ENCODE data around the gene MYL12A.

The MYL12A gene

DNA sequence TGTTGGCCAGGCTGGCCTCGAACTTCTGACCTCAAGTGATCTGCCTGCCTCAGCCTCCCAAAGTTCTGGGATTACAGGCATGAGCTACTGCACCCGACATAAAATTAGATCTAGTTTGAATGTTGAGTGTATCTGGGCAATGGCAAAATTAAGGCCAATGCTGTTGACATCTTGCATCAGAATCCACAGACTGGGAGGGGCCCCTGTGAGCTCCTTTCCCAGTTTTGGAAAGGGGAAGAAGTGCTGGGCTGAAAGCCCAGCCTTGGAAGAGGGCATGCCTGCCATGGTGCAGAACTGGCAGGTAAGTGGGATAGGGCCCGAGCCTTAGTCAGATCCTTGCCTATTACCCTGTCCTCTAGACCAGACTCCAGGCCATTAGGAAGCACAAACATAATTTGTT, 23.4 kb upstream of the MYL12A start:
- DNase-seq (ENCODE audit: extremely low read depth in 1 of 2, low read depth in 1 of 2), result no peak

GRCh38 chr18:3225588-3225987, 22.0 kb upstream of the MYL12A start:
- no peak for DNase-seq (ENCODE audit: extremely low read depth in 1 of 2, low read depth in 1 of 2)

- DNase-seq (ENCODE audit: extremely low read depth in 1 of 2, low read depth in 1 of 2), result no peak
These were observed 21.6 kb upstream of the MYL12A start for GRCh38 chr18:3226048-3226447.

- no peak for DNase-seq (ENCODE audit: extremely low read depth in 1 of 2, low read depth in 1 of 2)
These were observed 16.9 kb upstream of the MYL12A start for GRCh38 chr18:3230401-3231334.

- DNase-seq (ENCODE audit: extremely low read depth in 1 of 2, low read depth in 1 of 2), result no peak
These were observed 14.6 kb upstream of the MYL12A start for GRCh38 chr18:3233004-3233403.

DNA sequence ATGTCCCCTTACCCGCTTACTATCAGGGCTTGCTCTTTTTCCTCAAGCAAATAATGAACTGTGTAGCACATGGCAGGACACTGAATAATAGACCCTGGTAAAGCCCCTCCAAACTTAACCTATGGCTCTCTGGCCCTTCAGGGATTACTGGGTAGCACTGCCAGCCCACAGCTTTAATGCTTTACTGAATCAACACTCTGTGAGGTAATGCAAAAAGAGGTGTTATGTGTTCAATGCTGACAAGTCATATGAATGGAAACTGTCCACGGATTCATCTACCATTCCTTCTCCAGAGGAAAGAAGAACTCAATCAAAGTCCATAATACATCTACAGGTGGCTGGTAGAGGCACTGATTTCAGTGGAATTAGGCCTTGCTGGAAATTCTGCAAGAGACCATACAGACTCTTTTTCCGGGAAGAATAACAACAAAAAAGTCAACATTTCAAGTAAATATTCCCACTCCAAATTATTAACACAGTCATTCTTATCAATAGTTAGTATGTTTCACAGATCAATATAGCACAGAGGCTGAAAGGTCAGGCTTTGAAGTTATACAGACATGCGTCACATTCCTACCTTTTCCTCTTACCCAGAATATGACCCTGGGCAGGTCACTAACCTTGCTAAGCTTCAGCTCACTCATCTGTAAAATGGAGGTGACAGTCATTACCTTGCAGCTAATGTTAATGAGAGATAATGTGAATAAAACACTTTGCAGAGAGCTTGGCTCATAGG, 14.0 kb upstream of the MYL12A start:
- no peak for DNase-seq (ENCODE audit: extremely low read depth in 1 of 2, low read depth in 1 of 2)

DNA sequence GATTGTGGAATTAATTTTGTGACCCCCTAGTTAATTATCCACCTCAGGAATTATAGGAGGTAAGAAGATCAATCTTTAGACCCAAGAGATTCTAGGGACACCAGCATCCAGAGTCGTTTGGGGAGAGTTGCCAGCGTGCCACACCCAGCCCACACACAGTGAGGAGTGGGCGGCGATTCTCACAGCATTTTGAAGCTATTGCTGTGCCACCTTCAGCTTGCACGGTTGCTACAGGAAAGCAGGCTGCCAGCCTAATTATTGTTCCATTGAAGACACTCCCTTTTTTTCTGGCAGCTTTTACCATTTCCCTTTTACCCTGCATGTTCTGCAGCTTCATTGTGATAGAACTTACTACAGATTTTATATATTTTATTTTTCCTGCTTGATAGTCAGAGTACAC, 13.1 kb upstream of the MYL12A start:
- no peak for DNase-seq (ENCODE audit: extremely low read depth in 1 of 2, low read depth in 1 of 2)

GRCh38 chr18:3235846-3236245, 11.8 kb upstream of the MYL12A start:
- DNase-seq (ENCODE audit: extremely low read depth in 1 of 2, low read depth in 1 of 2), result no peak

DNA sequence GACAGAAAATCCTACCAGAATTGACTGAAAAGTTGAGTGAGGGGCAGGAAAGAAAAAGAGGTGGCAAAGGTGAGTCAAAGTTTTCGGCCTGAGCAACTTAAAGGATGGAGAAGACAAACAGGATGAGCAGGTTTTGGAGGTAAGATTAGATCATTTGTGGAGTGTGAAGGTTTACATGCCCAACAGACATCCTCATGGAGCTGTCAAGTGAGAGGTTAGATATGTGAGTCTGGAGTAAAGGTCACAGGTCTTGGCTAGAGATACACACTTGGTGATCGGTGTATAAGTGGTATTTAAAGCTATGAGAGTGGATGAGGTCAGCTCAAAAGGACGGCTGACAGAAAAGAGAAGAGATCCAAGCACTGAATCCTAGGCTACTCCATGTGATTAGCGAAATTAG, 11.1 kb upstream of the MYL12A start:
- no peak for DNase-seq (ENCODE audit: extremely low read depth in 1 of 2, low read depth in 1 of 2)

DNA sequence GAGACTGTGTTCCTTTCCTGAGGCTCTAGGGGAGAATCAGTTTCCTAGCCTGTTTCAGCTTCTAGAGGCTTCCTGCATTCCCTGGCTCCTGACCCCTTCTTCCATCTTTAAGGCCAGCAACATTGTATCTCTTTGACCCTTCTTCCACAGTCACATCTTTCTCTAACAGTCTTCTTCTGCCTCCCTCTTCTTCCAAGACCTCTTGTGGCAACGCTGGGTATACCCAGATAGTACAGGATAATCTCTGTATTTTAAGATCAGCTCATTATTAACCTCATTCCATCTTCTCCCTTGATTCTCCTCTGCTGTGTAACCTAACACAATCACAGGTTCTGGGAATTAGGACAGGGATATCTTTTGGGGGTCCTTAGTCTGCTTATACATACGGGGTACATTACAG, 8.9 kb upstream of the MYL12A start:
- DNase-seq (ENCODE audit: extremely low read depth in 1 of 2, low read depth in 1 of 2), result no peak

DNA sequence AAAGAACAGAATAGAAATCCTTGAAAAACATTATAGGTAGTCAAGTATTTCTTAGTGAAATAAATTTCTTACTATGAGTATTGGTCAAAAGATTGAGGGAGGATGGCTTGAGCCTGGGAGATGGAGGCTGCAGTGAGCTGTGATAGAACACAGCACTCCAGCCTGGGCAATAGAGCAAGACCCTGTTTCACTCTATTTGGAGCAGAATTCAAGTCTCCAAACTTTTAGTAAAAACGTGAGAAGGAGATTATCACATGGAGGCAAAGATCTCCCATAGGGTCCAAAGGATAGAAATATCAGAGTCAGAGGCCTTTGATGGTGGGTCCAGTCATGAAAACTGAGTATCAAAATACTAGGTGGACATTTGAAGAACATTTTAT, 2.4 kb upstream of the MYL12A start:
- no peak for DNase-seq (ENCODE audit: extremely low read depth in 1 of 2, low read depth in 1 of 2)

DNA sequence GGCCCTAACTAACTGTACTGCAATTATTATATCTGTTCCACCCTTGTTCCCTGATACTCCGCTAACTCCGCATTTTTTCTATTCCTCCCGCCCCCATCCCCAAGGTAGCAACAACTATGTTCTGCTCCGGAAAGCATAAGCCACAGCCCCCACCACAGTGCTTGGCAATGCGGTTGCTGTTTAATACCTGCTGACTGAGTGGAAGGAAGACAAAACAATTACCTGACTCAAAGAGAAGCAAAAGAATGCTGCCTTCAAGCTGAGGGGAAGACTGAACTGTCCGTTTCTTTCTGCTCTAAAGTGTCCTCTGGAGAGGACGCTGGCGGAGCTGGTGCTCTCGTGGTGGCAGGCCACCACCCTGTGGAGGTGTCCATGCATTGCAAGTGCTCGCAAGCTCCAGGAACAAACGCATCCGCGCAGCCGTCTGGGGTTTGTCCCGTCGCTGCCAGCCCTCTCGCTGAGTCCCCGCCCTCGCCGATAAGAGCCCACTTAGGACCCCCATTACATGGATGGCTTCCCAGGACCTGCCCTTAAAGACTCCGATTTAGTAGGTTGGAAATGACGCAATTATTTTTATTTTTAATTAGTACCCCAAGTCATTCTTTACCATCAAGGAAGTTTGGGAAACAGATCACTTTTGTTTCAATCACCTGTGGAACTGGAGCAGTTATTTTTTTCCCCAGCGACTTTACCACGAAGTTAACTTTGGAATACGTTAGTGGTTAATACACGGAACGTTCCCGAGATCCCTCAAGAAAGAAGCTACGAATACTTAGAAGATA, 1.6 kb upstream of the MYL12A start:
- peak; percentile 33 to 70 for DNase-seq (ENCODE audit: extremely low read depth in 1 of 2, low read depth in 1 of 2)

- DNase-seq (ENCODE audit: extremely low read depth in 1 of 2, low read depth in 1 of 2), result no peak
These were observed 864 bp upstream of the MYL12A start for GRCh38 chr18:3246635-3247239.

DNA sequence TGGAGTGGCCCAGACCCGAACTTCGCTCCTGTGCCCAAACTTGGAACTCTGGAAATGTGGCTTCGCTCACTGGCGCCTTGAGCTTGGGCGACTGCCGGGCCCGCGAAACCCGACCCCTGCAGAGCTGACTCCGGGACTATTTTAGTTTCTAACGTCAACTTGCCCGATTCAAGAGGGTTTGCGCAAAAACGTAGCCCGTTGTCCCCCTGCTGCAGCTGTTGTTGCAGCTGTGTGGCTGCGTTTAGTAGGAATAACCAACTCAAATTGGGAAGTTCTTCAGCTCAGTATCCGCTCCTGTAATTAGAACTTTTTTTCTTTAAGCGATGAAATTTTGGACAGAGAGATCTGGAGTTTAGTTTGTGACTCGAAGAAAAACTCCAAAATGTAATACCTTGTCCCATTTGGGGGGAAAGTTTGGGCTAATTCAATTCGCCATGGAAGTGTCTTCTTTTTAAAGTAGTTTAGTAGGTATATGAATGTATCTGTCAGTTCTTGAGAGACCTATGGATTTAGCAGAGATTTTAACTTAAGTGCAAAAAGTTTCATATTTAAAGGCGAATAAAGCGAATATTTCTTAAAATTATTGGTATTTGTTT, 559 bp downstream of the MYL12A start:
- no peak for DNase-seq (ENCODE audit: extremely low read depth in 1 of 2, low read depth in 1 of 2)

- no peak for DNase-seq (ENCODE audit: extremely low read depth in 1 of 2, low read depth in 1 of 2)
These were observed 1.2 kb downstream of the MYL12A start for GRCh38 chr18:3248658-3249359.

DNA sequence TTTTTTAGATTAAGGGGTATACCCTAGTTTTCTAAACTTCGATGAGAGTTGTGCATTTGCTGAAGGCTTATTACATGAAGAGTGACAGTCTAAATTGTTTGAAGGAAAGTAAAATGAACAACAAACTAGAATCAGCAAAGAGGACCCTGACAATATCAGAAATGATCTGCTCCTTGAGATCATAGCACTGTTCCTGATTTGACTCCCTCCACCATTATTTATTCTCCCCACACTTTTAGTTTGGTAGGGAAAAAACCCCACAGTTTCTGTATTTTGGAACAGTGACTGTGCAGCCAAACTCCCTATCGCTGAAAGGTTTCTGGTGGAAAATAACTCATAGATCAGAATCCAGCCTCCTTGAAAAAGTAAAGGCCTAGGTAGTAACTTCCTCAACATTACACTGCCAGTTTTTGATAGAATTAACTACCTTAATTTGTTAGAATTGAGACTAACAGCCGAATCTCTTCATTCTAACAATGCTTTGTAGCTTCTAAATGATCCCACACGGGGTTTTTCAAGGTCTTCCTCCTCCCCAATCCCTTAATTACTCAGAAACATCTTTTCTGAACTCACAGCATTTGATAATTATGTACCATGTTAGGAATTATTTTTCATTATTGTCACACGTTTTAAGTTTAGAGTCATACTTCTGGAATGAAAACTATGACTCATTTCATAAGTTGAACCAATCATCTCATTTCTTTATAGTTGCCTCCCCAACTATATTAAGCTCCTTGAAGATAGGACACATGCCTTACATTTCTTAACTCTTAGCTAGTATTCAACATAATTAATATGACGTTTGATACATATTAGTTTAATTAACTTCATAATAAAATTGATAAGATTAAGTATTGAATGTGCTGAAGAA, 2.9 kb downstream of the MYL12A start:
- no peak for DNase-seq (ENCODE audit: extremely low read depth in 1 of 2, low read depth in 1 of 2)

- DNase-seq (ENCODE audit: extremely low read depth in 1 of 2, low read depth in 1 of 2), result no peak
These were observed 3.8 kb downstream of the MYL12A start for GRCh38 chr18:3251249-3251962.

- no peak for DNase-seq (ENCODE audit: extremely low read depth in 1 of 2, low read depth in 1 of 2)
These were observed 4.3 kb downstream of the MYL12A start for GRCh38 chr18:3251963-3252277.

DNA sequence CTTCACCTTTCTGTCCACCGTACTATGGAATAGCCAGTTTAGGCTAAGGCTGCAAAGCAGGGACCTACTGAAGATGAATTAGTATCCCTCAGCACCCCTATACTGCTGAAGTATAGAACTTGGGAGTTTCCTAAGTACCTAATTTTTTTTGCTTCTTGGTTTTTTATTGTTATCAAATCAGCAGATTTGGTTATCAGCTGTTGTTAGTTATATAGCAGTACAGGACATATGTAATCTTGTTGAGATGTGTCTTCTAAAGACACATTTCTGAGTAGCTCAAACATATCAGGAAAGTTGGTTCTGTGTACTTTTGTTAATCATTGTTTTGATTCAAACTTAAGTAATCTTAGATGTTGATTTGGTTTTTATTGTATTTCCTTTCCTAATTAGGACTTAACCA, 5.2 kb downstream of the MYL12A start:
- no peak for DNase-seq (ENCODE audit: extremely low read depth in 1 of 2, low read depth in 1 of 2)

Measured in activated CD8-positive, alpha-beta memory T cell treated with anti-CD3 and anti-CD28 coated beads for 1 hour (primary cell).